GM12892 (cell line): ENCODE measurements around the gene HLF.

ENCODE experiments used
- POLR2A ChIP-seq: IDR thresholded peaks from 2 replicates; pipeline ENCODE4 v1.6.1; 2011; ENCODE audit warnings: low read depth, low read length, control low read depth
- POLR2AphosphoS5 ChIP-seq: IDR thresholded peaks from 2 replicates; pipeline ENCODE4 v1.6.1; 2011; ENCODE audit warnings: low read depth, low read length, control low read depth

GRCh38 chr17:55311767-55312375 is 47.1 kb downstream of the HLF start:
- TF ChIP-seq POLR2A, result no peak
- no peak for TF ChIP-seq POLR2AphosphoS5
